Motor neuron (in vitro differentiated cells): ENCODE measurements around the gene ZNF446. TPM values are rescaled to one million over a fixed set of nuclear protein-coding genes. Genes with fewer than 3 reads are reported as not detected.
"Not testable (repeated sequence)": the region's sequence is repeated elsewhere in the genome, so short reads cannot be mapped to it uniquely, and the experiment has no call there.

ENCODE experiments used
- ATAC-seq, 8 experiments: fragments of 200-7000 bp; cut with Tn5 transposase; replicated peaks in 6 of 8; 2 replicates each; pipeline ENCODE4 v1.8.0; 2021; ENCODE audit warnings: mild to moderate bottlenecking in 8 of 8, moderate library complexity in 8 of 8
- H3K27ac ChIP-seq, 2 donors: fragments of 250-450 bp; sonication (Bioruptor Pico); 2 replicates each; pipeline ENCODE4 v1.9.0; 2021; ENCODE audit warnings: antibody characterized with exemption in 2 of 2, mild to moderate bottlenecking in 2 of 2, moderate library complexity in 1 of 2
- H3K4me1 ChIP-seq, 2 donors: fragments of 250-450 bp; sonication (Bioruptor Pico); replicated peaks in 1 of 2; 2 replicates each; pipeline ENCODE4 v1.6.1; 2021; ENCODE audit warnings: antibody characterized with exemption in 2 of 2, mild to moderate bottlenecking in 2 of 2, moderate library complexity in 1 of 2
- H3K4me3 ChIP-seq, 5 donors: fragments of 250-450 bp; sonication (Bioruptor Pico); 2 replicates each; pipeline ENCODE4 v1.9.0; 2021; ENCODE audit warnings: antibody characterized with exemption in 5 of 5, mild to moderate bottlenecking in 5 of 5, moderate library complexity in 4 of 5
- WGBS, 10 experiments: fragments of 450-650 bp; shearing (Covaris generic); methylation state at CpG; one replicate each; pipeline ENCODE4 v1.0.0; 2022; 5-methylcytosine and 5-hydroxymethylcytosine counted together
- in situ Hi-C, 9 experiments: fragments of 400-800 bp; cut with MboI; loops; one replicate each; pipeline ENCODE4 v1.15.0; 2021; ENCODE audit warnings: low sequenced_read_pairs in 9 of 9, low pct_unique_long_range_greater_than_20kb in 2 of 9; ENCODE audit not compliant: unreplicated experiment in 9 of 9
- total RNA-seq, 8 experiments: library from RNA; unstranded; fragments of 300-600 nt; gene quantifications; 2 replicates each; pipeline versions ENCODE4 v1.2.3 to v1.2.4, GENCODE V29; 2022

Gene ZNF446
- total RNA-seq, 8 experiments from 2014 or later, result 11.8 to 19.8 (median 14.6) TPM

GRCh38 chr19:58497634-58498170 lies 21.6 kb downstream of the ZNF446 start:
- whole genome bisulfite sequencing, 10 experiments, result 71 to 100% (median 88%) methylated on average over 1 to 4 of the region's 8 CpGs; no CpG with 5 or more reads in 7 of the 10 experiments
- no peak overlapping the region for H3K4me3 ChIP-seq
- no peak overlapping the region for H3K27ac ChIP-seq
- no peak for ATAC-seq
- in situ Hi-C loops, result no loop called here
- H3K4me1 ChIP-seq, result peaks cover 13 to 17% of the 10 kb centered on the region in 2 donors

GRCh38 chr19:58498316-58499020 lies 22.3 kb downstream of the ZNF446 start:
- WGBS, 10 experiments, result 0 to 100% (median 49%) methylated on average over 1 to 4 of the region's 22 CpGs; no CpG with 5 or more reads in 4 of the 10 experiments
- H3K4me1 ChIP-seq, result peaks cover 13 to 17% of the 10 kb centered on the region in 2 donors
- ATAC-seq, result peak in 1 of 8 experiments; percentile 6
- in situ Hi-C loops, result no loop called here
- peak overlapping the region; percentile 46 to 58 (median 55) for H3K4me3 ChIP-seq
- no peak overlapping the region for H3K27ac ChIP-seq

- WGBS, 10 experiments, result 0 to 28% (median 5%) methylated on average over 1 to 13 of the region's 60 CpGs; no CpG with 5 or more reads in 2 of the 10 experiments
- in situ Hi-C loops, result no loop called here
- peak overlapping the region; percentile 86 for H3K27ac ChIP-seq
- H3K4me3 ChIP-seq, result peak overlapping the region; percentile 46 to 58 (median 55)
- ATAC-seq, result peak; percentile 98 to 99 (median 98)
- peaks cover 13 to 17% of the 10 kb centered on the region in 2 donors for H3K4me1 ChIP-seq
Observed at GRCh38 chr19:58499021-58499927, 23.1 kb downstream of the ZNF446 start.

- peak overlapping the region; percentile 46 to 58 (median 55) for H3K4me3 ChIP-seq
- no peak for ATAC-seq
Observed at GRCh38 chr19:58500242-58500641, 24.1 kb downstream of the ZNF446 start.

GRCh38 chr19:58507602-58508223 lies 31.6 kb downstream of the ZNF446 start:
- in situ Hi-C loops, H3K4me3 ChIP-seq, H3K27ac ChIP-seq, H3K4me1 ChIP-seq, ATAC-seq: not testable (repeated sequence)
- WGBS, 10 experiments, result 64 to 100% (median 85%) methylated on average over 1 to 6 of the region's 8 CpGs

More at GRCh38 chr19:58500242-58500641, 24.1 kb downstream of the ZNF446 start:
- peaks cover 13 to 17% of the 10 kb centered on the region in 2 donors for H3K4me1 ChIP-seq
- H3K27ac ChIP-seq, result peak overlapping the region; percentile 86
- in situ Hi-C loops, result no loop called here
- WGBS, 10 experiments, result 46 to 100% (median 85%) methylated on average over 2 to 4 of the region's 14 CpGs; no CpG with 5 or more reads in 6 of the 10 experiments

GRCh38 chr19:58509731-58510083 lies 33.6 kb downstream of the ZNF446 start:
- 60 to 100% (median 86%) methylated on average over 1 to 2 of the region's 11 CpGs; no CpG with 5 or more reads in 7 of the 10 experiments for WGBS, 10 experiments
- peaks cover 4 to 8% of the 10 kb centered on the region in 2 donors for H3K4me1 ChIP-seq
- H3K27ac ChIP-seq, result no peak overlapping the region
- H3K4me3 ChIP-seq, result no peak overlapping the region
- in situ Hi-C loops, result no loop called here
- no peak for ATAC-seq

GRCh38 chr19:58510084-58510862 lies 34.1 kb downstream of the ZNF446 start:
- in situ Hi-C loops, result no loop called here
- ATAC-seq, result no peak
- peaks cover 4 to 8% of the 10 kb centered on the region in 2 donors for H3K4me1 ChIP-seq
- H3K4me3 ChIP-seq, result no peak overlapping the region
- H3K27ac ChIP-seq, result no peak overlapping the region
- 64 to 100% (median 79%) methylated on average over 1 to 5 of the region's 8 CpGs; no CpG with 5 or more reads in 4 of the 10 experiments for WGBS, 10 experiments

GRCh38 chr19:58511353-58512208 lies 35.4 kb downstream of the ZNF446 start, which contains the start of gene SLC27A5:
SLC27A5 (minus strand) TSS chr19:58511992; CDS start chr19:58511955, 37 bp downstream.
- no peak for ATAC-seq

GRCh38 chr19:58513213-58513693 lies 37.1 kb downstream of the ZNF446 start:
- WGBS, 10 experiments, result 96 to 100% (median 100%) methylated on average over 1 to 5 of the region's 10 CpGs; no CpG with 5 or more reads in 7 of the 10 experiments
- in situ Hi-C loops, result no loop called here
- H3K4me1 ChIP-seq, result peaks cover 7 to 15% of the 10 kb centered on the region in 2 donors
- peak in 2 of 8 experiments; percentile 1 for ATAC-seq
- peak overlapping the region; percentile 61 to 72 for H3K27ac ChIP-seq
- H3K4me3 ChIP-seq, result no peak overlapping the region

More at GRCh38 chr19:58511353-58512208, 35.4 kb downstream of the ZNF446 start, which contains the start of gene SLC27A5:
- in situ Hi-C loops, result no loop called here
- H3K4me3 ChIP-seq, result no peak within 1 kb of the TSS
- WGBS, 10 experiments, result 67 to 100% methylated on average over 1 to 3 of the region's 25 CpGs; no CpG with 5 or more reads in 8 of the 10 experiments
- H3K4me1 ChIP-seq, result peaks cover 4 to 8% of the 10 kb centered on the region in 2 donors
- H3K27ac ChIP-seq, result no peak within 1 kb of the TSS

- peak; percentile 80 to 85 (median 82) for ATAC-seq
- WGBS, 10 experiments, result 0 to 40% (median 14%) methylated on average over 1 to 19 of the region's 66 CpGs; no CpG with 5 or more reads in 3 of the 10 experiments
- peak overlapping the region; percentile 9 to 37 (median 27) for H3K4me3 ChIP-seq
- H3K27ac ChIP-seq, result peak overlapping the region; percentile 61 to 72
- in situ Hi-C loops, result no loop called here
- peaks cover 9 to 17% of the 10 kb centered on the region in 2 donors for H3K4me1 ChIP-seq
Observed at GRCh38 chr19:58513694-58514563, 37.8 kb downstream of the ZNF446 start.
